Natural killer cell (primary cell): ENCODE results near the gene ZYG11A. TPM values are rescaled to one million over a fixed set of nuclear protein-coding genes. Genes with fewer than 3 reads are reported as not detected.

Source experiments
- ATAC-seq, 3 donors: fragments of 150-1000 bp in 2 of 3; fragments of 200-7000 bp in 1 of 3; cut with Tn5 transposase; 1 replicate in 1 of 3; 2 replicates in 2 of 3; pipeline ENCODE4 v1.10.0; 2021; ENCODE audit warnings: mild to moderate bottlenecking in 2 of 3, moderate library complexity in 2 of 3
- DNase-seq, 2 donors: peaks; one replicate each; pipeline versions ENCODE4 v3.0.0 to v3.0.0-alpha.2; 2013 to 2021; ENCODE audit warnings: mixed read lengths in 1 of 2
- H3K27ac ChIP-seq: one replicate; pipeline ENCODE4 v1.5.1; 2013; ENCODE audit warnings: mild to moderate bottlenecking, low read length
- H3K27me3 ChIP-seq: one replicate; pipeline ENCODE4 v1.6.1; 2013; ENCODE audit warnings: low read length; ENCODE audit not compliant: control insufficient read depth, insufficient read depth
- H3K36me3 ChIP-seq: one replicate; pipeline ENCODE4 v1.6.1; 2013; ENCODE audit warnings: low read length; ENCODE audit not compliant: control insufficient read depth, insufficient read depth
- H3K4me1 ChIP-seq: one replicate; pipeline ENCODE4 v1.6.1; 2013; ENCODE audit warnings: low read length; ENCODE audit not compliant: control insufficient read depth, insufficient read depth
- H3K4me3 ChIP-seq: one replicate; pipeline ENCODE4 v1.5.1; 2013; ENCODE audit warnings: low read length
- H3K9me3 ChIP-seq: one replicate; pipeline ENCODE4 v1.6.1; 2013; ENCODE audit warnings: low read length; ENCODE audit not compliant: control insufficient read depth, insufficient read depth
- H3K27ac Mint-ChIP-seq, 2 donors: one replicate each; pipeline ENCODE4 v1.8.0; 2022; ENCODE audit warnings: mild to moderate bottlenecking in 2 of 2, mixed read lengths in 2 of 2, moderate library complexity in 1 of 2
- H3K27me3 Mint-ChIP-seq, 2 donors: one replicate each; pipeline ENCODE4 v1.8.0; 2022; ENCODE audit warnings: low read depth in 2 of 2, mixed read lengths in 2 of 2
- H3K36me3 Mint-ChIP-seq: one replicate; pipeline ENCODE4 v1.8.0; 2022; ENCODE audit warnings: mixed read lengths
- H3K4me1 Mint-ChIP-seq, 2 donors: one replicate each; pipeline ENCODE4 v1.8.0; 2022; ENCODE audit warnings: mixed read lengths in 2 of 2
- H3K4me3 Mint-ChIP-seq: one replicate; pipeline ENCODE4 v1.8.0; 2022; ENCODE audit warnings: mild to moderate bottlenecking, moderate library complexity, mixed read lengths
- H3K9me3 Mint-ChIP-seq, 2 donors: one replicate each; pipeline ENCODE4 v1.8.0; 2022; ENCODE audit warnings: mixed read lengths in 2 of 2
- WGBS: methylation state at CpG from one replicate; pipeline ENCODE4 v1.1.7; 2013; ENCODE audit warnings: missing lambda C conversion rate; ENCODE audit not compliant: insufficient coverage; 5-methylcytosine and 5-hydroxymethylcytosine counted together
- intact Hi-C: fragments of 100-400 bp; cut with micrococcal nuclease; formaldehyde crosslinking; loops from one replicate; pipeline ENCODE4 v1.14.2; 2022
- total RNA-seq, 4 donors: library from RNA; stranded (reverse); fragments of 120-200 nt in 1 of 4; gene quantifications; one replicate each; pipeline versions ENCODE4 v1.2.3 to v1.2.4, GENCODE V29; 2013 to 2022
- TF ChIP-seq, protein P1 (sequence below): fragments of 200-600 bp; IDR thresholded peaks from one replicate; pipeline ENCODE4 v1.8.0; 2022; ENCODE audit warnings: antibody characterized with exemption

The ZYG11A gene
- total RNA-seq, 3 donors from 2014 or later (not counting 1 experiment from before 2014, with no cell fraction given) = 0.58 TPM; not detected in 2

DNA sequence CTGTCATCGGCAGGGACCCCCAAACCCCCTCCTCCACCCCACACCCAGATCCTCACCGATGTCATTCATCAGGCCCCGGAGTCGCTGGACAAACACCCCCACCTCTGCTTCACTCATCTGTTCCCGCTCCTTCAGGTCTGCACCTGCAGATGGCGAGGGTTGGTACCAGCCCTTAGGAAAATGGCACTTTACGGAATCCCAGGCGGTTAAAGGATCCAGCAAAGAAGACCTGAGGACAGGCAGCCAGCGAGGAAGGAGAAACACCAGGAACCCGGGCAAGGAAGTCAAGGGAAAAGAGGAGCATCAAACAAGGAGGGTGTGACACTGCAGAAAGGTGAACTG lies 65.2 kb downstream of the ZYG11A start:
- H3K4me3 Mint-ChIP-seq = no peak overlapping the region
- H3K4me1 Mint-ChIP-seq = no peaks in the 10 kb centered on the region
- ATAC-seq = no peak
- H3K27me3 ChIP-seq = no peaks in the 10 kb centered on the region
- H3K4me3 ChIP-seq = no peak overlapping the region
- H3K9me3 Mint-ChIP-seq = no peaks in the 10 kb centered on the region
- 94% methylated on average over 10 of the region's 10 CpGs for WGBS
- no peaks in the 10 kb centered on the region for H3K36me3 Mint-ChIP-seq
- intact Hi-C loops = no loop called here
- peaks cover 5% of the 10 kb centered on the region for H3K36me3 ChIP-seq
- H3K4me1 ChIP-seq = no peaks in the 10 kb centered on the region
- H3K27ac ChIP-seq = no peak overlapping the region
- TF ChIP-seq, protein P1, sequence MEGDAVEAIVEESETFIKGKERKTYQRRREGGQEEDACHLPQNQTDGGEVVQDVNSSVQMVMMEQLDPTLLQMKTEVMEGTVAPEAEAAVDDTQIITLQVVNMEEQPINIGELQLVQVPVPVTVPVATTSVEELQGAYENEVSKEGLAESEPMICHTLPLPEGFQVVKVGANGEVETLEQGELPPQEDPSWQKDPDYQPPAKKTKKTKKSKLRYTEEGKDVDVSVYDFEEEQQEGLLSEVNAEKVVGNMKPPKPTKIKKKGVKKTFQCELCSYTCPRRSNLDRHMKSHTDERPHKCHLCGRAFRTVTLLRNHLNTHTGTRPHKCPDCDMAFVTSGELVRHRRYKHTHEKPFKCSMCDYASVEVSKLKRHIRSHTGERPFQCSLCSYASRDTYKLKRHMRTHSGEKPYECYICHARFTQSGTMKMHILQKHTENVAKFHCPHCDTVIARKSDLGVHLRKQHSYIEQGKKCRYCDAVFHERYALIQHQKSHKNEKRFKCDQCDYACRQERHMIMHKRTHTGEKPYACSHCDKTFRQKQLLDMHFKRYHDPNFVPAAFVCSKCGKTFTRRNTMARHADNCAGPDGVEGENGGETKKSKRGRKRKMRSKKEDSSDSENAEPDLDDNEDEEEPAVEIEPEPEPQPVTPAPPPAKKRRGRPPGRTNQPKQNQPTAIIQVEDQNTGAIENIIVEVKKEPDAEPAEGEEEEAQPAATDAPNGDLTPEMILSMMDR = no peak
- no peak for DNase-seq
- no peaks in the 10 kb centered on the region for H3K9me3 ChIP-seq
- H3K27ac Mint-ChIP-seq = no peak overlapping the region
- no peaks in the 10 kb centered on the region for H3K27me3 Mint-ChIP-seq

DNA sequence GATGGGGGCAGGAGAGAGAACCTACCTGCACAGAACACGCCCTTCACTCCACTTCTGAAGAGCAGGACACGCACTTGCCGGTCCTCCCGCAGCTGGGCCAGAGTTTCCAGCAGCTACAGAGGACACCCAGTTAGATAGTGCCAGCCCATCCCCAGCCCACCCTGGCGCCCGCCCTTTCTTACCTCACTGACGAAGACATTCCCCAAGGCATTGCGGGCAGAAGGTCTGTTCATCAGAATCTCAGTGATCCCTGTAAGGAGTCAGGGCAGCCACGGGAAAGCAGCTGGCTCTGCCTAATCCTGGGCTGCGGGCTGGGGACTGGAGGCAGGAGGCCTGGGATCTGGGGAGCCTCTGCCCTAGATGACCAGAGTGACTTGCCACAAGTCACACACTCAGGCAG lies 69.0 kb downstream of the ZYG11A start:
- DNase-seq (no peak), ATAC-seq (no peak)
- H3K27me3 Mint-ChIP-seq = no peaks in the 10 kb centered on the region
- intact Hi-C loops = no loop called here
- no peak overlapping the region for H3K4me3 Mint-ChIP-seq
- no peaks in the 10 kb centered on the region for H3K36me3 Mint-ChIP-seq
- H3K36me3 ChIP-seq = peaks cover 2% of the 10 kb centered on the region
- H3K4me3 ChIP-seq = no peak overlapping the region
- no peaks in the 10 kb centered on the region for H3K27me3 ChIP-seq
- no peak overlapping the region for H3K27ac ChIP-seq
- H3K9me3 Mint-ChIP-seq = no peaks in the 10 kb centered on the region
- H3K4me1 ChIP-seq = no peaks in the 10 kb centered on the region
- no peaks in the 10 kb centered on the region for H3K4me1 Mint-ChIP-seq
- H3K27ac Mint-ChIP-seq = no peak overlapping the region
- 96% methylated on average over 10 of the region's 10 CpGs for whole genome bisulfite sequencing
- TF ChIP-seq, protein P1 = no peak
- H3K9me3 ChIP-seq = no peaks in the 10 kb centered on the region

DNA sequence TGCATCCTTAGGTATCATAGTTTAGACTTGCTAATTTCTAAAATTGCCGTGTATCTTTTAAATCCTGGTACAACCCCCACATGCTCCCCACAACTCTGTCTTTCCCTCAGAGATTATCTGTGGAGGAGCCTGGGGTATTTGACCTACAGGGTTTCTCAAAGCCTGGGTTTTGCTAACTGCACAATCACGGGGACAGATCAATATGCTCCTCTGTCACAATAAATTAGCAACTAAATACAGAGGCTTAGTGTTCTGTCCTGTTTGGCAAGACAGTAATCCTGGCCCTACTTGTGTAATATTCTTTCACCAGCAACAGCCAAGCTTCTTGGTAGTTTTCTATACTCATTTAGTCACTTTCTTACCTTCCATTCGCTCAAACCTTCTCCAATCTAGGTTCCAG lies 70.5 kb downstream of the ZYG11A start:
- Histone ChIP-seq H3K4me3 (no peak overlapping the region), H3K27me3 (no peaks in the 10 kb centered on the region), H3K36me3 (no peaks in the 10 kb centered on the region), H3K4me1 (no peaks in the 10 kb centered on the region), H3K27ac (no peak overlapping the region), H3K9me3 (no peaks in the 10 kb centered on the region)
- intact Hi-C loops = no loop called here
- no peaks in the 10 kb centered on the region for H3K4me1 Mint-ChIP-seq
- no peak for ATAC-seq
- H3K9me3 Mint-ChIP-seq = no peaks in the 10 kb centered on the region
- H3K36me3 Mint-ChIP-seq = no peaks in the 10 kb centered on the region
- WGBS = 95% methylated on average over 3 of the region's 3 CpGs
- H3K27me3 Mint-ChIP-seq = no peaks in the 10 kb centered on the region
- H3K27ac Mint-ChIP-seq = no peak overlapping the region
- no peak for DNase-seq
- TF ChIP-seq, protein P1 = no peak
- H3K4me3 Mint-ChIP-seq = no peak overlapping the region

DNA sequence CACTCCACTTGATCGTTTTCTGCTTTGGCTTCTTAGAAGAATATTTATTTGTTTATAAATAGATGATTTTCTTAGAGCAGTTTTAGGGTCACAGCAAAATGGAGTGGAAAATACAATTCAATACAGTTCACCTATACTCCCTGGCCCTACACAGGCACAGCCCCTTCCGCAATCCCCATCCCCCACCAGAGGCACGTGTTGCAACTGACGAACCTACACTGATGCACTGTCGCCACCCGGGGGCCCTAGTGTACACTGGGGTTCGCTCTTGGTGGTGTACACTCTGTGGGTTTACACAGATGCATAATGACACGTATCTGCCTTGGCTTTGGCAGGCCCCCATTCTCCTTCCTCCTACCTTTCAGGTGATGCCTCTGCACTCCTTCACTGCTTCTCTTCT lies 71.0 kb downstream of the ZYG11A start:
- DNase-seq (no peak), ATAC-seq (no peak)
- Mint-ChIP-seq H3K4me3 (no peak overlapping the region), H3K9me3 (no peaks in the 10 kb centered on the region), H3K4me1 (no peaks in the 10 kb centered on the region), H3K27me3 (no peaks in the 10 kb centered on the region), H3K36me3 (no peaks in the 10 kb centered on the region), H3K27ac (no peak overlapping the region)
- no peak overlapping the region for H3K27ac ChIP-seq
- H3K9me3 ChIP-seq = no peaks in the 10 kb centered on the region
- H3K36me3 ChIP-seq = no peaks in the 10 kb centered on the region
- 86% methylated on average over 7 of the region's 8 CpGs for WGBS
- intact Hi-C loops = no loop called here
- TF ChIP-seq, protein P1 = no peak
- H3K4me1 ChIP-seq = no peaks in the 10 kb centered on the region
- H3K27me3 ChIP-seq = no peaks in the 10 kb centered on the region
- no peak overlapping the region for H3K4me3 ChIP-seq
